ENCODE measurements around the gene SNX14. TPM values are rescaled to one million over a fixed set of nuclear protein-coding genes. Genes with fewer than 3 reads are reported as not detected.
"Not testable (repeated sequence)": the region's sequence is repeated elsewhere in the genome, so short reads cannot be mapped to it uniquely, and the experiment has no call there.

SNX14 gene
- total and polyA plus RNA-seq, 5 donors, result 35.5 to 45.9 (median 42.1) TPM

DNA sequence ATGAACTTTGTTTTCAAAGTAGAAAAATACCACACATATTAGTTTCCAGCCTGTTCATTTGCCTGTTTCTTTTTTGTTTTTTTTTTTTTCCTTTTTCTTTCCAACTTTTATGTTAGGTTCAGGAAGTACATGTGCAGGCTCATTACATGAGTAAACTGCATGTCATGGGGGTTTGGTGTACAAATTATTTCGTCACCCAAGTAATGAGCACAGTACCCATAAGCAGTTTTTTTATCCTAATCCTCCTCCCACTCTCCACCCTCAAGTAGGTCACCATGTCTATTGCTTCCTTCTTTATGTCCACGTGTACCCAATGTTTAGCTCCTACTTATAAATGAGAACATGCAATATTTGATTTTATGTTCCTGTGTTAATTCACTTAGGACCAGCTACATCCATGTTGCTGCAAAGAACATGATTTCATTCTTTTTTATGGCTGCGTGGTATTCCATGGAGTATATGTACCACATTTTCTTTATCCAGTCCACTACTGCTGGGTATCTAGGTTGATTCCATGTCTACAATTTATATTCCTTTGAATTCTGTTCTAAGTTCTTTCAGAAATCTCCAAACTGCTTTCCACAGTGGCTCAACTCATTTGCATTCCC, 31.8 kb downstream of the SNX14 start:
- no peak for ATAC-seq
- 93% methylated on average over 3 of the region's 3 CpGs for WGBS
- H3K4me1 ChIP-seq (ENCODE audit: control insufficient read depth, insufficient read depth, low read length), result no peaks in the 10 kb centered on the region
- no peak overlapping the region for H3K4me3 ChIP-seq (ENCODE audit: low read length)
- intact Hi-C loops (cut with DNase I), result no loop called here
- no peak for DNase-seq
- no peak overlapping the region for H3K27ac ChIP-seq (ENCODE audit: low read length)
- no peaks in the 10 kb centered on the region for H3K9me3 ChIP-seq (ENCODE audit: control insufficient read depth, low read length)
- no peaks in the 10 kb centered on the region for H3K27me3 ChIP-seq (ENCODE audit: control insufficient read depth, insufficient read depth)

DNA sequence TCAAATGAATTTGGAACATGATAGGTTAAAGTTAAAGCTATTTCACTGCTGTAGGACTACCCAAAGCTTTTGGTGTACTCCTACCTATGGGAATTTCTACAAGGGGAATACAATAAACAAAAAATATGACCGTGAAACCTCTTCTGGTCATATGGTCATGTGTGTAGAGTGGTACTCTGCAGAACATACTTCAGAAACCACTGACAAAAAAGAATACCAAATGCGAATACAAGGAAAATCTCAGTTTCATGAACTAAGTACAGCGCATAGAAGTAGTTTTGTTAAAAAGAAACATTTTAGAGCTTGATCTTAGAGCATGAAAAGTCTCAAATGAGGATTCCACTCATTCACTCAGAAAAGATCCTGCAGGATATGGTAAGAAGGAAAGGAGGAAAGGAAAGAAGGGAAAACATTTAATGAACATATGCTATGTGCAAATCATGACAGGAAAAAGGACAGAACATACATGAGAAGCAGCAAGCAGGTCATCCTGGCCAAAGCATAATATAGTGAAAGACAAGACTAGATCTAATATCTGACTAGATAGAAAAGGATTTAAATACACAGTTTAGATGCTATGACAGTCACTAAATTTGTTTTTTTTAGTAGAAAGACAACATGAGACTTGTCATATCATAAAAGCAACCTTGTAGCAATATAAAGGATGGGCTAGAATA, 36.5 kb downstream of the SNX14 start:
- intact Hi-C loops (cut with DNase I), result no loop called here
- 94% methylated on average over 3 of the region's 3 CpGs for WGBS
- no peak overlapping the region for H3K27ac ChIP-seq (ENCODE audit: low read length)
- ATAC-seq (no peak), DNase-seq (no peak)
- H3K4me3 ChIP-seq (ENCODE audit: low read length), result no peak overlapping the region
- no peaks in the 10 kb centered on the region for H3K4me1 ChIP-seq (ENCODE audit: control insufficient read depth, insufficient read depth, low read length)
- H3K9me3 ChIP-seq (ENCODE audit: control insufficient read depth, low read length), result no peaks in the 10 kb centered on the region
- H3K27me3 ChIP-seq (ENCODE audit: control insufficient read depth, insufficient read depth), result no peaks in the 10 kb centered on the region

DNA sequence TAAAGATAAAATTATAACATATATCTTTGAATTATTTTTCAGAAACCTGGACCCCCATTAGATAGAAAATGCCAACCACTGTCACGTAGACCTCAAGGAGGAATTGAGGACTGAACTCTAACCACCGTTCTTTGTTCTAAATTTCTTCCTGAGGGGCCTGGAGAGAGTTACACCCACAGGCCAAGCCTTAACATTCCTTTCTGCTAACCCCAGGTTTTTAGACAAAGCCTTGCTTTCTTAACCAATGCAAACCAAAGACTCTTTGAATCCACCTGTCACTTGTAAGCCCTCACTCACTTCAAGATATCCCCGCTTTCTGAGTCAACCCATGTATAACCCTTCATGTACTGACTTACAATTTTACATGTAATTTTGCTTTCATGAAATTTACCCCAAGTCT, 41.0 kb downstream of the SNX14 start:
- H3K27me3 ChIP-seq (ENCODE audit: control insufficient read depth, insufficient read depth), result no peaks in the 10 kb centered on the region
- H3K4me3 ChIP-seq (ENCODE audit: low read length), result no peak overlapping the region
- H3K4me1 ChIP-seq (ENCODE audit: control insufficient read depth, insufficient read depth, low read length), result no peaks in the 10 kb centered on the region
- intact Hi-C loops (cut with DNase I), result no loop called here
- H3K27ac ChIP-seq (ENCODE audit: low read length), result no peak overlapping the region
- ATAC-seq (no peak), DNase-seq (no peak)
- WGBS, result 96% methylated on average over 3 of the region's 3 CpGs
- H3K9me3 ChIP-seq (ENCODE audit: control insufficient read depth, low read length), result no peaks in the 10 kb centered on the region

DNA sequence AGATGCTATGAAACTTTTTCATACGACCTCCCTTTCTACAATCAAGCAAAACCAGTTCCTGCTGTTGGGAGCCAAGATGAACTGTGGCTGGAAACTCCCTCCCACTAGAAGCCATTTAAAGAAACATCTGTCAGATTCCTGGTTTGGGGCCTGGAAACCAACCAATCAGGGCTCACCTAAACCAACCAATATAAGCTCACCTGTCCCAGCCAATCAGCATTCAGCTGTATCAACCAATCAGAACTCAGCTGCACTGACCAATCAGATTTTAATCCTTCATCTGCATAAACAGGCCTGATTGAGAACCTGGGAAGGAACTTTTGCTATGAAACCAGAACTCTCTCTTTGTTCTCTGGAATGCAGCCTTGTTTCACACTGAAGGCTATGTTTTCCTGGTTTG, 42.4 kb downstream of the SNX14 start:
- Histone ChIP-seq H3K9me3 (ENCODE audit: control insufficient read depth, low read length) (no peaks in the 10 kb centered on the region), H3K4me3 (ENCODE audit: low read length) (no peak overlapping the region), H3K4me1 (ENCODE audit: control insufficient read depth, insufficient read depth, low read length) (no peaks in the 10 kb centered on the region), H3K27me3 (ENCODE audit: control insufficient read depth, insufficient read depth) (no peaks in the 10 kb centered on the region), H3K27ac (ENCODE audit: low read length) (no peak overlapping the region)
- WGBS, result 77% methylated on average over 1 of the region's 1 CpG
- intact Hi-C loops (cut with DNase I), result no loop called here
- DNase-seq (no peak), ATAC-seq (no peak)

DNA sequence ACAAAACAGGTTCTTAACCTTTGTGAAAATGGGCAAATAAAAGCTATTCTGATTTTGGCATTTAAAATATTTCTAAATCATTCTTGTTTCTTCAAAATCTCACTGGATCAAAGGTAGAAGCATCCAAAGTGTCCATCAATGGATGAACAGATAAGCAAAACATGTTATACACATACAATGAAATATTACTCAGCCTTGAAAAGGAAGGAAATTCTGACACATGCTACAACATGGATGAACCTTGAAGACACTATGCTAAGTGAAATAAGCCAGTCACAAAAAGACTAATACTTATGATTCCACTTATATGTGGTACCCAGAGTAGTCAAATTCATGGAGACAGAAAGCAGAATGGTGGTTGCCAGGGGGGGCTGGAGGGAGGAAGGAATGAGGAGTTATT, 45.9 kb downstream of the SNX14 start:
- intact Hi-C loops (cut with DNase I), result no loop called here
- ATAC-seq, result no peak
- Histone ChIP-seq H3K9me3 (ENCODE audit: control insufficient read depth, low read length) (no peaks in the 10 kb centered on the region), H3K27me3 (ENCODE audit: control insufficient read depth, insufficient read depth) (no peaks in the 10 kb centered on the region), H3K27ac (ENCODE audit: low read length) (no peak overlapping the region), H3K4me1 (ENCODE audit: control insufficient read depth, insufficient read depth, low read length) (no peaks in the 10 kb centered on the region), H3K4me3 (ENCODE audit: low read length) (no peak overlapping the region)
- no peak for DNase-seq

DNA sequence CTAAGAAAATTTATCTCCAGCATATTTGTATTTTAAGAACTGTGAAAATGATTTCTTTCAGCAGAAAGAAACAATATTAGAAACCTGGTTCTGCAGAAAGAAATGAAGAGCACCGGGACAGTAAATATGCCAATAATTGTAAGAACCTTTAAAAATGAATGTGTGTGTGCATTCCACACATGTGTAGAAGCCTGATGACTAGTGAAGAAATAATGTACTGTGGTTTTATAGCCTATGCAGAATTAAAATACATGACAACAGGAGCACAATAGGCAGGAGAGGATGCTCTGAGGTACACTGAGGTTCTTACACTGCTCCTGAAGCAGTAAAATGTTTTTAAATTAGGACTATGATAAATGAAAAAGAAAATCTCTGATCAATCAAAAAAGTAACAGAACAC, 48.9 kb downstream of the SNX14 start:
- ATAC-seq (no peak), DNase-seq (no peak)
- no peaks in the 10 kb centered on the region for H3K9me3 ChIP-seq (ENCODE audit: control insufficient read depth, low read length)
- no peaks in the 10 kb centered on the region for H3K4me1 ChIP-seq (ENCODE audit: control insufficient read depth, insufficient read depth, low read length)
- H3K27ac ChIP-seq (ENCODE audit: low read length), result no peak overlapping the region
- no peak overlapping the region for H3K4me3 ChIP-seq (ENCODE audit: low read length)
- 97% methylated on average over 1 of the region's 1 CpG for WGBS
- intact Hi-C loops (cut with DNase I), result no loop called here
- H3K27me3 ChIP-seq (ENCODE audit: control insufficient read depth, insufficient read depth), result no peaks in the 10 kb centered on the region

DNA sequence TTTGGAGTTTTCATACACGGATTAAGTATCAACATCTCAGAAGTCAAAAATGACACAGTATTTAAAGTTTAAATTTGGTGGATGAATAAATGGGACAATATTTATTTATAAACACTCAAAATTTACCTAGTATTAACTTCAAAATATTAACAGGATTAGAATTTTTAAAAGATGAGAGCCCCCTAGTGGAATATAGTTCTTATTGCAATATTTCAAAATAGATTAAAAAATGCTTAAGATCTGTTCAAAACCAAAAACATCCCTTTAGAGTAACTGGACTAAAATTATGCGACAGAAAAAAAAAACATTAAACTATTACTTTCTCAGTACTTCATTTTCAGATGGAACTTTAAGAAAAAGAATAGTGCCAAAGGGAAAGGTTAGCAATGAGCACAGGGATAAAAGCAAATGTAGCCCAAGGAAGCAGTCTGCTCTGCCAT, 56.6 kb downstream of the SNX14 start:
- no peak overlapping the region for H3K4me3 ChIP-seq (ENCODE audit: low read length)
- intact Hi-C loops (cut with DNase I), result no loop called here
- 52% methylated on average over 2 of the region's 2 CpGs for WGBS

DNA sequence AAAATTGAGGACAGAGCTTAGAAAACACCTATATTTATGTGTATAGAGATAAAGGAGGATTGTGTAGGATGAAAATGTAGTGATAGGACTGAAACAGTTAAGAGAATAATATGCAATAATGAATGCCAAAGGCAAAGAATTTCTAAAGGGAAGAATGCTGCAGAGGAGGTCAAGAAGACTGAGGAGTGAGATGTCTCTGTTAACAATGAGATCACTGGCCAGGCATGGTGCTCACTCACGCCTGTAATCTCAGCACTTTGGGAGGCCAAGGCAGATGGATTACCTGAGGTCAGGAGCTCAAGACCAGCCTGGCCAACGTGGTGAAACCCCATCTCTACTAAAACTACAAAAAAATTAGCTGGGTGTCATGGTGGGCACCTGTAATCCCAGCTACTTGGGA, 69.4 kb downstream of the SNX14 start:
- H3K4me3 ChIP-seq (ENCODE audit: low read length); DNase-seq; H3K27ac ChIP-seq (ENCODE audit: low read length); ATAC-seq; H3K4me1 ChIP-seq (ENCODE audit: control insufficient read depth, insufficient read depth, low read length); H3K27me3 ChIP-seq (ENCODE audit: control insufficient read depth, insufficient read depth); intact Hi-C loops (cut with DNase I); H3K9me3 ChIP-seq (ENCODE audit: control insufficient read depth, low read length): not testable (repeated sequence)
- WGBS, result 83% methylated on average over 2 of the region's 2 CpGs

More for the DNA sequence above, 56.6 kb downstream of the SNX14 start:
- no peaks in the 10 kb centered on the region for H3K9me3 ChIP-seq (ENCODE audit: control insufficient read depth, low read length)
- H3K4me1 ChIP-seq (ENCODE audit: control insufficient read depth, insufficient read depth, low read length), result no peaks in the 10 kb centered on the region
- DNase-seq (no peak), ATAC-seq (no peak)
- H3K27ac ChIP-seq (ENCODE audit: low read length), result no peak overlapping the region
- no peaks in the 10 kb centered on the region for H3K27me3 ChIP-seq (ENCODE audit: control insufficient read depth, insufficient read depth)

DNA sequence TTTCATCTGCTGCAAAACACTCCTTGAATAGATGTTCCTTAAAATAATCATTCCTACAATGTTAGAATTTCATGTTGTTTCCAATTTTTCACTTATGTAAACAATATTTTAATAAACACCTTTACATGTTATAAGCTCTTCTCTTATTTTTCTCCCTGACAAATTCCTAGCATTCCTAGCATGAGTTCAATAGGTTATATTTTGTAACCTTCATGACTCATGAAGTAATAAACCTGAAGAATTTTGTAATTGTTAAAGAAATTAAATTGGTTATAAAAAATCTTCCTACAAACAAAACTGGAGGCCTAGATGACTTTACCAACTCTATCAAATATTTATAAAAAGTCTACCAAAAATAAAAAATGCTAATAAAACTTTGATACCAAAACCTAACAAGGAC, 77.5 kb downstream of the SNX14 start:
- ATAC-seq, result no peak
- H3K27ac ChIP-seq (ENCODE audit: low read length), result no peak overlapping the region
- no peaks in the 10 kb centered on the region for H3K9me3 ChIP-seq (ENCODE audit: control insufficient read depth, low read length)
- intact Hi-C loops (cut with DNase I), result no loop called here
- DNase-seq, result no peak
- H3K27me3 ChIP-seq (ENCODE audit: control insufficient read depth, insufficient read depth), result no peaks in the 10 kb centered on the region
- no peak overlapping the region for H3K4me3 ChIP-seq (ENCODE audit: low read length)
- no peaks in the 10 kb centered on the region for H3K4me1 ChIP-seq (ENCODE audit: control insufficient read depth, insufficient read depth, low read length)

DNA sequence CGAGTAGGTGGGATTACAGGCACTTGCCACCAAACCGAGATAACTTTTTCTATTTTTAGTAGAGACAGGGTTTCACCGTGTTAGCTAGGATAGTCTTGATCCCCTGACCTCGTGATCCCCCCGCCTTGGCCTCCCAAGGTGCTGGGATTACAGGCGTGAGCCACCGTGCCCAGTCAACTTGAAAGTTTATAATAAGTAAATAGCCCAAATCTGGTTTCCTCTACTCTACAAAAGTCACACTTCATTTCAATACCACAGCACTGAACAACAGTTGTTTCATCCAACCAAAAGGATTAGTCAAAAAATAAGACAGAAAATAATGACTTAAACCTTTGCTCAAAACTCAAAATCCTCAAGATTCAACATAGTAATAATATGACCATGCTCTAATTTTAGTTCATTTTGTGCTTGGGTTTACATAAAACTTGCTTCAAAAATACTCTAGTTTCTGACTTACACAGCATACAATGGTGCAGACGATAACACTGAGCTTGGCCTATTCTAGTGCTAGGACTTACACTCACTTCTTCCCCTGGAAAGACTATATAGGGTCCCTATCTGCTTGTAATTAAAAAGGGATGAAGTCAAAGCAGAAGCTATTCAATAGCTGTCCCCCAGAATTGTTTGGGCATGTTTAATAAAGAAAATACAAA, 87.1 kb downstream of the SNX14 start:
- H3K27ac ChIP-seq (ENCODE audit: low read length), result no peak overlapping the region
- no peaks in the 10 kb centered on the region for H3K27me3 ChIP-seq (ENCODE audit: control insufficient read depth, insufficient read depth)
- intact Hi-C loops (cut with DNase I), result no loop called here
- no peak for DNase-seq
- WGBS, result 83% methylated on average over 8 of the region's 8 CpGs
- no peak for ATAC-seq
- no peak overlapping the region for H3K4me3 ChIP-seq (ENCODE audit: low read length)
- no peaks in the 10 kb centered on the region for H3K9me3 ChIP-seq (ENCODE audit: control insufficient read depth, low read length)
- H3K4me1 ChIP-seq (ENCODE audit: control insufficient read depth, insufficient read depth, low read length), result no peaks in the 10 kb centered on the region

DNA sequence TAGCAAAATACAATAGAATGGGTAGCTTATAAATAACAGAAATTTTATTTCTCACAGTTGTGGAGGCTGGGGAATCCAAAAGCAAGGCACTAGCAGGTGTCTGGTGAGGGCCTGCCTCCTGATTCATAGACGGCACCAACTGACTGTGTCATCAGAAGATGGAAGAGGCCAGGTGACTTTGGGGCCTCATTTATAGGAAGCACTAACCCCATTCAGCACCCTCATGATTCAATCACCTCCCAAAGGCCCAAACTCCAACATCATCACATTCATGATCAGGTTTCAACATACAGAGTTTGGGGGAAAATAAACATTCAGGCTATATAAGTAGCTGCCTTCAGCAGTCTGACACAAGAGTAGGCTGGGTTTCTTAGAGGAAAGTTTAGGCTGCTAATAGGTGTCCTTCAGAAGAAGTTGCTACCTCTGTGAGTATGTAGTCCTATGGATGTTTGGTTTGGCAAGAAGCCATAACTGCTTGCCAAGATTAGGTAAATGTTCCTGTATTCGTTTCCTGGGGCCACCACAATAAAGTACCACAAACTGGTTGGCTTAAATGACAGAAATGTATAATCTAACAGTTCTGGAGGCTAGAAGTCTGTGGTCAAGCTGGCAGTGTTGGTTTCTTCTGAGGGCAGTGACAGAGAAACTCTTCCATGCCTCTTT, 94.9 kb downstream of the SNX14 start:
- H3K27me3 ChIP-seq (ENCODE audit: control insufficient read depth, insufficient read depth), result no peaks in the 10 kb centered on the region
- intact Hi-C loops (cut with DNase I), result no loop called here
- no peak for DNase-seq
- H3K27ac ChIP-seq (ENCODE audit: low read length), result no peak overlapping the region
- no peak overlapping the region for H3K4me3 ChIP-seq (ENCODE audit: low read length)
- no peaks in the 10 kb centered on the region for H3K4me1 ChIP-seq (ENCODE audit: control insufficient read depth, insufficient read depth, low read length)
- WGBS, result 61% methylated on average over 2 of the region's 2 CpGs
- ATAC-seq, result no peak
- H3K9me3 ChIP-seq (ENCODE audit: control insufficient read depth, low read length), result no peaks in the 10 kb centered on the region

All from right cardiac atrium (tissue), 5 donors.